Thyroid gland (tissue), 4 donors: ENCODE data around the gene SEC24D.

Experiments
- POLR2A ChIP-seq, 2 donors: fragments of 450-650 bp; IDR thresholded peaks; one replicate each; pipeline ENCODE4 v1.6.1; 2017; ENCODE audit warnings: antibody characterized with exemption in 2 of 2, mild to moderate bottlenecking in 2 of 2, moderate library complexity in 1 of 2
- TF ChIP-seq, protein P1 (sequence below), 6 experiments: fragments of 200-600 bp in 3 of 6; fragments of 450-650 bp in 3 of 6; sonication (generic) in 3 of 6; IDR thresholded peaks; one replicate each; pipeline ENCODE4 v1.5.1; 2016 to 2019; ENCODE audit warnings: antibody characterized with exemption in 6 of 6, mild to moderate bottlenecking in 2 of 6, inconsistent platforms in 1 of 6, moderate library complexity in 1 of 6

DNA sequence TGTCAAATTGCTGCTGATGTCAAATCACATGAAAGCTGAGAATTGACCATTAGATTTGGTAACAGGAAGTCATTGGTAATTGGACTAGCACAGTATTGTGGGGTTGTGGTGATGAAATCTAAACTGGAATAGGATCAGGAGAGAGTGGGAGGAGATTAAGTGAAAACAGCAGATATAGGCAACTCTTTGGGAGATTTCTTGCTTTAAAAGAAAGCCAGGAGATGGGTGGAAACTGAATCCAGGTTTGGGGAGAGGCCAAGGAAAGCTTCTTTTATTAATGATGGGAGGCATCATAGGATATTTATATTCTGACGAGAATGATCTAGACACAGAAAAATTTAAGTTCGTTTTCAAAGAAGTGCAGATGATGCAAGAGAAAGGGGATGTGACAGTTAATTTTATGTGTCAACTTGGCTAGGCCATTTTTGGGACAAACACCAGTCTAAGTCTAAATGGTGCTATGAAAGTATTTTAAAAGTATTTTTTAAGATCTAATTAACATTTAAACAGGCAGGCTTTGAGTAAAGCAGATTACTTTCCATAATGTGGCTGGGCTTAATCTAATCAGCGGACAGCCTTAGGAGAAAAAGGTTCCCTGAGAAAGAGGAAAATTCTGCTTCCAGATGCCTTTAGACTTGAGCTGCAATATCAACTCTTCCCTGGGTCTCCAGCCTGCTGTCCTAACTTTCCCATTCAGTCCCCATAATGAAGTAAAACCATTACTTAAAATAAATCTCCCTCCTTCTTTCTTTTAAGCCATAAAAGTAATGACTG, 24.7 kb downstream of the SEC24D start:
- no peak for TF ChIP-seq POLR2A (IDR thresholded peaks at IDR 0.05)
- TF ChIP-seq, protein P1, sequence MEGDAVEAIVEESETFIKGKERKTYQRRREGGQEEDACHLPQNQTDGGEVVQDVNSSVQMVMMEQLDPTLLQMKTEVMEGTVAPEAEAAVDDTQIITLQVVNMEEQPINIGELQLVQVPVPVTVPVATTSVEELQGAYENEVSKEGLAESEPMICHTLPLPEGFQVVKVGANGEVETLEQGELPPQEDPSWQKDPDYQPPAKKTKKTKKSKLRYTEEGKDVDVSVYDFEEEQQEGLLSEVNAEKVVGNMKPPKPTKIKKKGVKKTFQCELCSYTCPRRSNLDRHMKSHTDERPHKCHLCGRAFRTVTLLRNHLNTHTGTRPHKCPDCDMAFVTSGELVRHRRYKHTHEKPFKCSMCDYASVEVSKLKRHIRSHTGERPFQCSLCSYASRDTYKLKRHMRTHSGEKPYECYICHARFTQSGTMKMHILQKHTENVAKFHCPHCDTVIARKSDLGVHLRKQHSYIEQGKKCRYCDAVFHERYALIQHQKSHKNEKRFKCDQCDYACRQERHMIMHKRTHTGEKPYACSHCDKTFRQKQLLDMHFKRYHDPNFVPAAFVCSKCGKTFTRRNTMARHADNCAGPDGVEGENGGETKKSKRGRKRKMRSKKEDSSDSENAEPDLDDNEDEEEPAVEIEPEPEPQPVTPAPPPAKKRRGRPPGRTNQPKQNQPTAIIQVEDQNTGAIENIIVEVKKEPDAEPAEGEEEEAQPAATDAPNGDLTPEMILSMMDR (IDR thresholded peaks at IDR 0.05) = no peak
